Stimulated activated CD4-positive, alpha-beta T cell treated with anti-CD3 and anti-CD28 coated beads, Interleukin-1b, Interleukin-23, amount 100 ng/mL, for 4 hours (primary cell): Measurements from ENCODE around the gene ZNF525.
"Not testable (repeated sequence)": the region's sequence is repeated elsewhere in the genome, so short reads cannot be mapped to it uniquely, and the experiment has no call there.

Source experiments
- DNase-seq, 2 donors: peaks; one replicate each; pipeline ENCODE4 v3.0.0-alpha.2; 2020; ENCODE audit warnings: low read depth in 2 of 2

ZNF525 gene

DNA sequence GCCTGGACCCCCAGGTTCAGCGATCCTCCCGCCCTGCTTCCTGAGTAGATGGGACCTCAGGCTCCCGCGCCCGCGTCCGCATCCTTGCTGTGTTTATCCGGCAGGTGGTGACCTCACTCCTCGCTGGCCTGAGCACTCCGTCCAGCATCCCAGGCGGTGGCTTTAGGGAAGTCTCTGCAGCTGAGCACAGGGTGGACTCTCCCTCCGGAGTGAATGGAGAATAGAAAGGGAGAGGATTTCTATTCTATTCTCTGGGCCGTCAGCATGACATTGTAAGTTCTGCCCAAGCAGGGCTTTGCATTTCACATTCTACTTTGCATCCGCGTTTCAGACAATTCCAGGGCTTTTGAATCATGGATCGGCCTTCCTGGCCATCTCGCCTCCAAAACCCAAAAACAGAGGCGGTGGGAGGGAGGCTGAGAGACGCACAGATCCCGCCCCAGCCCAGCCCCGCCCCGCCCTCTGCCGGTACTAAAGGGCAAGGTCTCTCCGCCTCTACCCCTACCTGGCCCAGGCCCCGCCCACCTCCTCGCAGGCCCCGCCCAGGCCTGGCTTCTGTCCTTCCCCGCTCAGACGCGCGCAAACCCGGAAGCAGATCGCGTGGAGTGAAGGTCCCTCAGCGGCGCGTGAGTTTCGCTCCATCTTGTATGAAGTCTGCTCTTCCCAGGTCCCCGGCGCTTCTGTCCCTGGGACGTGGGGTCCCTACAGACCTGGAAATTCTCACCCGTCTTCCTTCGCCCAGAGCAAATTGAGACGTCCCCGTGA is at the start of gene ZNF525:
ZNF525 (plus strand) TSS at position 572 of the 765 bp plus-strand sequence. CDS start 6,577 bp downstream, outside the sequence.
- DNase-seq = peak; percentile 97 to 98

DNA sequence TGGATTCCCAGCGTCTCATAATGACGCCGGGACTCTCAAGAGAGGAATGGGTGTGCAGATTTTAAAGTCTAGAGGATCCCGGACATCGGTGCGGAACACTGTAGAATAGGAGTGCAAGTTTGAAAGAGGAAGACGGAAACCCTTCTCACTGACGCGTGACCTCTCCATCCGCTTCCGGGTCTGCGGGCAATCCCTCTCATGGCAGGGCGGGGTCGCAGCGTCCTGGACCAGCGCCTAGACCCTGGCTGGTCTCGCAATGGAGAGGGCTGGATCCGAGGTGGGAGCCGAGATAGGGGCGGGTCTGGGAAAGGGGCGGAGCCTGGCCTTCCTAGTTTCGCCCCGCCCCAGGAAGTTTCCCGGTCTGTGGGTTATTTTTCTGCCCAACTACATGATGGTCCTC is 36.5 kb upstream of the ZNF525 start:
- no peak for DNase-seq

DNA sequence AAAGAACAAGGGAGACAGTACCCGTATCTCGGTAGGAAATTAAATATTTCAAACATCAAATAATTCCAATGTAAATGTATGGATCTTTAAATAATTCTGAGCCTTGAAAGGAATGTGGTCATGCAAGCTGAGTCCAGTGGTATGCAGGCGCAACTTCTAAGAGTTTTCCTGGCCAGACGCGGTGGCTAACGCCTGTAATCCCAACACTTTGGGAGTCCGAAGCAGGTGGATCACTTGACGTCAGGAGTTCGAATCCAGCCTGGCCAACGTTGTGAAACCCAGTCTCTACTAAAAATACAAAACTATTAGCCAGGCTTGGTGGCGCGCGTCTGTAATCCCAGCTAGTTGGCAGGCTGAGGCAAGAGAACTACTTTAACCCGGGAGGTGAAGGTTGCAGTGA is 33.0 kb upstream of the ZNF525 start:
- DNase-seq = no peak

DNA sequence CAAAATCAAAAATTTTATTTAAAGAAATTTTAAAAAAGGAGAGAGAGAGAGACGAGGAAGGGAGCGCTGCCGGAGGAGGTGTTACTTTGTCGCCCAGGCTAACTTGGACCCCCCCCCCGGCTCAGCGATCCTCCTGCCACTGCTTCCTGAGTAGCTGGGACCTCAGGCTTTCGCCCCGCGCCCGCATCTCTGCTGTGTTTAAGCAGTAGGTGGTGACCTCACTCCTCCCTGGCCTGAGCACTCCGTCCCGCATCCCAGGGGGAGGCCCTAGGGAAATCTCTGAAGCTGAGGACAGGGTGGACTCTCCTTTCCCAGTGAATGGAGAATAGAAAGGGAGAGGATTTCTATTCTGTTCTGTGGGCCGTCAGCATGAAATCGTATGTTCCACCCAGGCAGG is 32.4 kb upstream of the ZNF525 start:
- DNase-seq = no peak

DNA sequence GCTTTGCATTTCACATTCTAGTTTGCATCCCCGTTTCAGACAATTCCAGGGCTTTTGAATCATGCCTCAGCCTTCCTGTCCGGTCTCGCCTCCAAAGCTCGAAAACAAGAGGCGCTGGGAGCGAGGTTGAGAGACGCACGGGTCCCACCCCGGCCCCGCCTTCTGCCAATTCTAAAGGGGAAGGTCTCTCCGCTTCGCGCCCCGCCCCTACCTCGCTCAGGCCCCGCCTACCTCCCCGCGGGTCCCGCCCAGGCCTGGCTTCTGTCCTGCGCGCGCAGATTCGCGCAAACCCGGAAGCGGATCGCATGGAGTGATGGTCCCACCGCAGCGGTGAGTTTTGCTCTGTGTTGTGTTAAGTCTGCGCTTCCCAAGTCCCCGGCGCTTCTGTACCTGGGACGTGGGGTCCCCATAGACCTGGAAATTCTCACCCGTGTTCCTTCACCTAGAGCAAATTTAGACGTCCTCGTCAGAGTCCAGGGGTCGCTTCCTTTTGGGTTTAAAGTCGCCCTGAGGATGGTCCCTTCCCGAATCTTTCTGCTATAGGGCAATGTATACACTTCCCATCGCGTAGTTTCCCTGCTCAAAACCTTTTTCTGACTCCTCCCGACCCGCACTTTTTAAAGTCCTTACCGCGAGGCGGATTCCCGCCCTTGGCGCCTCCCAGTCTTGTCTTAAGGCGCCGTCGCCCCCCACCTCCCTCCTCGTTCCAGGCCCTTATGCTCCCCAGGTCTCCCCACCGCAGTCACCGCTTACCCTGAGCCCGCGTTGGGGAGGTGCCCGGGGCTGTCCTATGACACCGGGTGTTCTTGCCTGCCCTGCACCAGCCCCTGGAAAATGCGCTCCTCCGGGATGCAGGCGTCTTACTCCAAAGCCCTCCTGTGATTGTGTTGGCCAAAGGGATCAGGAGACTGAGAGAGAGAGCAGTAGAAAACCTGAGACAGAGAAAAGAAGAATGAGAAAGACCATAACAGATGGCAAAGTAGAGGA is 31.7 kb upstream of the ZNF525 start, which contains the start of gene ZNF845:
ZNF845 (plus strand) TSS at position 287 of the 987 bp plus-strand sequence. CDS start 7,559 bp downstream, outside the sequence.
- peak; percentile 94 to 96 for DNase-seq

DNA sequence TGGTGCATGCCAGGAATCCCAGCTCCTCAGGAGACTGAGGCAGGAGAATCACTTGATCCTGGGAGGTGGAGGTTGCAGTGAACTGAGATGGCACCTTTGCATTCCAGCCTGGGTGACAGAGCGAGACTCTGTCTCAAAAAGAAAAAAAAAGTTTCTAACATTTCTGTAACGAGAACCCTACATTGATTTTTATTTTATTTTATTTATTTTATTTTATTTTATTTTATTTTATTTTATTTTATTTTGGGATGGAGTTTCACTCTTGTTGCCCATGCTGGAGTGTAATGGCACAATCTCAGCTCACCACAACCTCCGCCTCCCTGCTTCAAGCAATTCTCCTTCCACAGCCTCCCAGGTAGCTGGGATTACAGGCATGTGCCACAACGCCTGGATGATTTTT is 21.1 kb upstream of the ZNF525 start:
- DNase-seq = not testable (repeated sequence)

DNA sequence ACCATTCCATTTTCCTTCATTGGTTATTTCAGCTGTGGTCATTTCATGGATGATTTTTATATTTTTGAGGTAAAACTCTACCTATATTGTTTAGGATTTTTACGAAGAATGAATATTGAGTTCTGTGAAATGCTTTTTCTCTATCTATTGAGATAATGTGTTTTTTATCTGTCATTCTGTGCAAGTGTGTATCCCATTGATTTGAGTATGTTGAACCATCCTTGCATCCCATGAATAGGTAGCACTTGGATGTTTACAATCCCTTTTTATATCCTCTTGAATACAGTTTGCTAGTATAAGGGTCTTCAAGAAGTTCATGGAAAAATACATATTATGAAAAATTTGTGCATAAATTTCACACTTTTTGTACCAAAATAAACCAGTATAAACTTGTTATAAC is 9.8 kb upstream of the ZNF525 start:
- DNase-seq = no peak

DNA sequence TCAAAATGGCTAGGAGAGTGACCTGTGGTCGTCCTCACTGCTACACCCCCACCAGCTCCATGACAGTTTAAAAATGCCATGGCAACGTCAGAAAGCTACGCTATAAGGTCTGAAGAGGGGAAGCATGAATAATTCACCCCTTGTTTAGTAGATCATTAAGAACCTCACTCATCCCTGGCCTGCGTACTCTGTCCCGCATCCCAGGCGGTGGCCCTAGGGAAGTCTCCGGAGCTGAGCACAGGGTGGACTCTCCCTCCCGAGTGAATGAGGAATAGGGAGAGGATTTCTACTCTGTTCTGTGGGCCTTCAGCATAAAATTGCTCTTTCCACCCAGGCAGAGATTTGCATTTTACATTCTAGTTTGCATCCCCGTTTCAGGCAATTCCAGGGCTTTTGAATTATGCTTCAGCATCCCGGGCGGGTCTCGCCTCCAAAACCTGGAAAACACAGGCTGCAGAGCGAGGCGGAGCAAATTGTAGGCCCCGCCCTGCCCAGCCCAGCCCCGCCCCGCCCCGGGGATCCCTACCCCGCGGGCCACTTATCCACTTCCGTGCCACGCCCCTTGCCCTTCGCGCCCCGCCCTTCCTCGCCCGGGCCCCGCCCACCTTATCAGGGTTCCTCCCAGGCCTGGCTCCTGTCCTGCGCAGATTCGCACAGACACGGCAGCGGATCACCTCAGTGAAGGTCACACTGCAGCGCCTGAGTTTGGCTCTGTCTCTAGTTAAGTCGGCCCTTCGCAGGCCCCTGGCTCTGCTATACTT is 7.5 kb upstream of the ZNF525 start:
- no peak for DNase-seq

DNA sequence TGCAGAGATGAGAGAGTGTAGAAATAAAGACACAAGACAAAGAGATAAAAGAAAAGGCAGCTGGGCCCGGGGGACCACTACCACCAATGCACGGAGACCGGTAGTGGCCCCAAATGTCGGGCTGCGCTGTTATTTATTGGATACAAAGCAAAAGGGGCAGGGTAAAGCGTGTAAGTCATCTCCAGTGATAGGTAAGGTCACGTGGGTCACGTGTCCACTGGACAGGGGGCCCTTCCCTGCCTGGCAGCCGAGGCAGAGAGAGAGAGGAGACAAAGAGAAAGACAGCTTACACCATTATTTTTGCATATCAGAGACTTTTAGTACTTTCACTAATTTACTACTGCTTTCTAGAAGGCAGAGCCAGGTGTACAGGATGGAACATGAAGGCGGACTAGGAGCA is 5.4 kb upstream of the ZNF525 start:
- not testable (repeated sequence) for DNase-seq

DNA sequence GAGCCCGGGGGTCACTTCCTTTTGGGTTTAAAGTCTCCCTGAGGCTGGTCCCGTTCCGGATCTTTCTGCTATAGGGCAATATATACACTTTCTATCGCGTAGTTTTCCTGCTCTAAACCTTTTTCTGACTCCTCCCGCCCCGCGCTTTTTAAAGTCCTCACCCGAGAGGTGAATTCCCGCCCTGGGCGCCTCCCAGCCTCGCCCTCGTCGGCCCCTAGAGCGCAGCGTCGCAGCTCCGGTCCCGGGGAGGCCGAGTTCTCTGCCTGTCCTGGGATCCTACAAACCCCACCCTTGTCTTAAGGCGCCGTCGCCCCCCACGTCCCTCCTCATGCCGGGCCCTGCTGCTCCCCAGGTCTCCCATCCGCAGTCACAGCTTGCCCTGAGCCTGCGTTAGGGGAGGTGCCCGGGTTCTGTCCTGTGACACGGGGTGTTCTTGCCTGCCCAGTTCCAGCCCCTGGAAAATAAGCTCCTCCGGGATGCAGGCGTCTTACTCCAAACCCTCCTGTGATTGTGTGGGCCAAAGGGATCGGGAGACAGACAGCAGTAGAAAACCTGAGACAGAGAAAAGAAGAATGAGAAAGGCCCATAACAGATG is 491 bp downstream of the ZNF525 start:
- peak; percentile 24 to 28 for DNase-seq

DNA sequence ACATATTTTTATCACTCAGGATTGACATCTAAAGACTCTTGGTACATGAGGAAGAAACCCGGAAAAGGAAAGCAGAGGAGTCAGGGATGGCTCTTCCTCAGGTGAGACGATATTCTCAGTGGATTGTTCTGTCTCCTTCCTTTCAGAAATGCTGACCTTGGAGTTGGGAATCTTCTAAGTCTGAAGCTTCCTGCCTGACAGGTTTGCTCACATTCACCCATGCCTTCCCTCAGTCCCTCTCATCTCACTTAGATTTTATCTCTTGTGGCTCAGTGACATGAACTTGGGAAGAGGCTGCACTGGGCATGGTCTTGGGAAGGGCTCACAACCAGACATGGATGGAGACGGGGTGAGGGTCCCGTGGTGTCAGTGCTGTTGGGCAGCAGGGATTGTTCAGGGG is 6.7 kb downstream of the ZNF525 start:
- DNase-seq = no peak

DNA sequence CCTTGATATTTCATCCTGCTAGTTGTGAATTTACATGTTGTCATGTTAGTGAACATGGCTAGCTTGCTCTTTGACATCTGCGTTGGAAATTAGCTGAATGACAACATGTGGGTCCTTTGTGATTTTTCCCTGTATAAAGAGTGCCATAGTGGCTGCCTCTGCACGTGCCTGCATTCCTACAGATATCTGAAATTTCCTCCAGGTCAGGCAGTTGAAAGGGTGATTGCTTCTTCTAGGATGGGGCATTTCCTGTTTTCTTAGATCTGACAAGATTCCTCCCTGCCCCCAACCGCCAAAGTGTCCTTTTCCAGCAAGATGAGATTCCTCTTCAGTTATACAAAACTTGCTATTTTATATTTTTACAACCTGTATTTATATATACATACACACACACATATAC is 8.8 kb downstream of the ZNF525 start:
- no peak for DNase-seq

DNA sequence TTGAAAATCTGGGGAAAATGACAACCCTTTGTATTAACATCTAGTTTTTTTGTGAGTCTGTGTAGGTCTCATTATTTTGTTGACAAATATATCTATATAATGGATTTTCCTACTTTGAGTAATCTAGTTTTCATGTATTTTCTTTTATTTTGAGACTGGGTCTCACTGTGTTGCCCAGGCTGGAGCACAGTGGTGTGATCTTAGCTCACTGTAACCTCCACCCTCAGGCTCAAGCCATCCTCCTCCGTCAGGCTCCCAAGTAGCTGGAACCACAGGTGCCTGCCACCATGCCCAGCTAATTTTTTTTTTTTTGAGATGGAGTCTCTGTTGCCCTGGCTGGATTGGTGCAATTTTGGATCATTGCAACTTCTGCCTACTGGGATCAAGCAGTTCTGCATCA is 9.2 kb downstream of the ZNF525 start:
- no peak for DNase-seq

DNA sequence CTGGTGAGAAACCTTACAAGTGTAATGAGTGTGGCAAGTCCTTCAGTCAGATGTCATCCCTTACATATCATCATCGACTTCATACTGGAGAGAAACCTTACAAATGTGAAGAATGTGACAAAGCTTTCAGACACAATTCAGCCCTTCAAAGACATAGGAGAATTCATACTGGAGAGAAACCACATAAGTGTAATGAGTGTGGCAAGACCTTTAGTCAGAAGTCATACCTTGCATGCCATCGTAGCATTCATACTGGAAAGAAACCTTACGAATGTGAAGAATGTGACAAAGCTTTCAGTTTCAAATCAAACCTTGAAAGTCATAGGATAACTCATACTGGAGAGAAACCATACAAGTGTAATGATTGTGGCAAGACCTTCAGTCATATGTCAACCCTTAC is 15.9 kb downstream of the ZNF525 start:
- DNase-seq = no peak

DNA sequence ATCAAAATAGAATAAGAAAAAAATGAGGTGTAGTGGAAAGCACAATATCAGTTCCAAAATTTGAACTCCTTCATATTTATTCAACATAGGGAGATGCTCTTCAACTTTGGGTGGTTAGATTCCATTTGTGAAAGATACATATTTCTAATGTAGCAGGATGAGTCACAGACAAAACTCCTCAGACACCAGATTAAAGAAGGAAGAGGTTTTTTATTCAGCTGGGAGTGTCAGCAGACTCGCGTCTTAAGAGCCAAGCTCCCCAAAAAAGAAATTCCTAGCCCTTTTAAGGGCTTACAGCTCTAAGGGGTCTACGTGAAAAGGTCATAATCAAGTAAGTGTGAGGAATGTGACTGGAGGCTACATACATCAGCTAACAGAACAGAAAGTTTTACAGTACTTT is 22.7 kb downstream of the ZNF525 start:
- DNase-seq = no peak

DNA sequence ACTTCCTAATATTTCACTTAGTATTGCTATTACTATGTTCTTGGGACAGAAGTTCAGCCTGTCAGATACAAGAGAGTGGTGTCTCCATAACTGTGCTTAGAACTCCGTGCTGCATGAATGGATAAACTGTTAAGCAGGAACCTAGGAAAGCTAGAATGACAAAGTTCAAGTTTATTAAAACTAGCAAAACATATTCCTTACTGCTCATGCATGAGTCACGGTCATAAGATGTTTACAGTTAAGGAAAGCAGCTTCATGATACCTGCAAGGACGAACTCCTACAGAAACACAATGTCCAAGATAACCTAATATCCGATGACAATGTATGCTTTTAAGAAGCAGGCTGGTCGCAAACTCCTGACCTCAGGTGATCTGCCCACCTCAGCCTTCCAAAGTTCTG is 23.4 kb downstream of the ZNF525 start:
- no peak for DNase-seq

DNA sequence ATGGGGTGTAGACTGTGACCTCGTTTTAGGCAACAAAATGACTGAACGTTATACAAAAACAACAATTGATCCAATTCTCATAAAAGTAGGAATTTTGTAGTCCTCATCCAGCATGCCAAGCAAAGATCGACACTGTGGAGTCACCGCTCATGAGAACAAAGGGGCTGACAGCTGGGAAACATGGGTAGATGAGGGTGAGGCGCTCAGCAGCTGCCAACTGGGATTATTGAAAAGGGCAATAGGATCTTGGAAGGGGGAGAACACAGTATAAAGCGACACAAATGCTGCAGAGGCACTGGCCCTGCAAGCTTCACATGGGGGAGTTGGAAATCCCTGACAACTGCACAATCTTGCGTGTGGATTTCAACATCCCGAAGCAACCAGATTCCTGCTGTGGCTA is 24.1 kb downstream of the ZNF525 start:
- no peak for DNase-seq

DNA sequence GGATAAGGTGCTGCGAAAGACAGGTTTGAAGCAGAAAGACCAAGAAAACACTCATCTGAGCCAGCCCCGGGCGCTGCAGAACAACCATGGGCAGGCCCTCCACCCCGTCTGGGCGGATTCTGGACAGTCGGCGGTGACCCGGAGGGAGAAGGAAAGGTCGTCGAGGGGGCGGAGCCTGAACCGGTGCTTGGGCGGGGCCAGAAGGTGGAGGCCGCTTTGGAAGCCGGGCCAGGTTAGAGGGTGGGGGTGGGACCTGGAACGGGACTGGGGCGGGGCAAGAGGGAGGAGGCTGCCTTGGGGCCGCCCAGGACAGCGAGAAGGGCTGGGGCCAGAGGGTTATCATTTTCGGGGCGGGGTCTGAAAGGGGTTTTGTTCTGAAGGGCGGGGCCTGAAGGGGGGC is 24.5 kb downstream of the ZNF525 start:
- DNase-seq = no peak

DNA sequence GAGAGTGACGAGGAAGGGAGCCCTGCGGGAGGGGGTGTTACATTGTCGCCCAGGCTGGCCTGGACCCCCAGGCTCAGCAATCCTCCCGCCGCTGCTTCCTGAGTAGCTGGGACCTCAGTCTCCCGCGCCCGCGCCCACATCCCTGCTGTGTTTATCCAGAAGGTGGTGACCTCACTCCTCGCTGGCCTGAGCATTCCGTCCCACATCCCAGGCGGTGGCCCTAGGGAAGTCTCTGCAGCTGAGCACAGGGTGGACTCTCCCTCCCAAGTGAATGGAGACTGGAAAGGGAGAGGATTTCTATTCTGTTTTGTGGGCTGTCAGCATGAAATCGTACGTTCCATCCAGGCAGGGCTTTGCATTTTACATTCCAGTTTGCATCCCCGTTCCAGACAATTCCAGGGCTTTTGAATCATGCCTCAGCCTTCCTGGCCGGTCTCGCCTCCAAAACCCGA is 29.0 kb downstream of the ZNF525 start:
- no peak for DNase-seq

DNA sequence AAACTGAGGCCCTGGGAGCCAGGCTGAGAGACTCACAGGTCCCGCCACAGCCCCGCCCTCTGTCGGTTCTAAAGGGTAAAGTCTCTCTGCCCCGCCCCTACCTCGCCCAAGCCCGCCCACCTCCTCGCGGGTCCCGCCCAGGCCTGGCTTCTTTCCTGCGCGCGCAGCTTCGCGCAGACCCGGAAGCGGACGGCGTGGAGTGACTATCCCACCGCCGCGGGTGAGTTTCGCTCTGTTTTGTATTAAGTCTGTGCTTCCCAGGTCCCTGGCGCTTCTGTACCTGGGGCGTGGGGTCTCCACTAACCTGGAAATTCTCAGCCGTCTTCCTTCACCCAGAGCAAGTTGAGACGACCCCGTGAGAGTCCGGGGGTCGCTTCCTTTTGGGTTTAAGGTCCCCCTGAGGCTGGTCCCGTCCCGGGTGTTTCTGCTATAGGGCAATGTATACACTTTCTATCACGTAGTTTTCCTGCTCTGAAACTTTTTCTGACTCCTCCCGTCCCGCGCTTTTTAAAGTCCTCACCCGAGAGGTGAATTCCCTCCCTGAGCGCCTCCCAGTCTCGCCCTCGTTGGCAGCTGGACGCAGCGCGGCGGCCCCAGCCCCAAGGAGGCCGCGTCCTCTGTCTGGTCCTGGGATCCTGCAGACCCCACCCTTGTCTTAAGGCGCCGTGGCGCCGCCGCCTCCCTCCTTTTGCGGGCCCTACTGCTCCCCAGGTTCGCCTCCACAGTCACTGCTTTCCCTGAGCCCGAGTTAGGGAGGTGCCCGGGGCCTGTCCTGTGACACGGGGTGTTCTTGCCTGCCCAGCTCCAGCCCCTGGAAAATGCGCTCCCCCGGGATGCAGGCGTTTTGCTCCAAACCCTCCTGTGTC is 29.7 kb downstream of the ZNF525 start, which contains the start of gene ZNF765:
ZNF765 (plus strand) TSS at position 176 of the 866 bp plus-strand sequence. CDS start 2,867 bp downstream, outside the sequence.
- peak; percentile 97 to 98 for DNase-seq
